K562 (cell line): ENCODE data around the gene MLXIPL. TPM values are rescaled to one million over a fixed set of nuclear protein-coding genes. Genes with fewer than 3 reads are reported as not detected.

ENCODE experiments used
- DACH1 ChIP-seq: fragments of 450-650 bp; IDR thresholded peaks from 2 replicates; pipeline ENCODE4 v1.6.1; 2018; ENCODE audit not compliant: partially characterized antibody
- FOXK1 ChIP-seq: sonication (generic); formaldehyde crosslinking; IDR thresholded peaks from 2 replicates; pipeline ENCODE4 v1.8.0; 2022; ENCODE audit warnings: missing genetic modification reagents, mild to moderate bottlenecking, borderline replicate concordance
- GABPB1 ChIP-seq: sonication (generic); formaldehyde crosslinking; IDR thresholded peaks from 2 replicates; pipeline ENCODE4 v1.8.0; 2022; ENCODE audit warnings: mild to moderate bottlenecking, missing genetic modification reagents
- KAT7 ChIP-seq: sonication (generic); formaldehyde crosslinking; IDR thresholded peaks from 2 replicates; pipeline ENCODE4 v1.8.0; 2022; ENCODE audit warnings: missing genetic modification reagents, mild to moderate bottlenecking, borderline replicate concordance
- MCM7 ChIP-seq, 2 experiments: fragments of 450-650 bp; IDR thresholded peaks; 2 replicates each; pipeline ENCODE4 v1.6.1; 2016 to 2018
- MIER1 ChIP-seq: fragments of 450-650 bp; IDR thresholded peaks from 2 replicates; pipeline ENCODE4 v1.6.1; 2016; ENCODE audit warnings: antibody characterized with exemption, mild to moderate bottlenecking, low read depth
- NFIC ChIP-seq: fragments of 450-650 bp; IDR thresholded peaks from 2 replicates; pipeline ENCODE4 v1.6.1; 2017; ENCODE audit warnings: mild to moderate bottlenecking, inconsistent platforms
- NR2C2 ChIP-seq, 2 experiments: fragments of 200-800 bp in 1 of 2; sonication (Bioruptor generic) in 1 of 2; sonication (generic) in 1 of 2; formaldehyde crosslinking in 1 of 2; IDR thresholded peaks; 2 replicates each; pipeline versions ENCODE4 v1.6.1 to v1.8.0; 2016 to 2022; ENCODE audit warnings: mild to moderate bottlenecking in 1 of 2, missing compliant biosample characterization in 1 of 2, missing genetic modification characterization in 1 of 2, missing genetic modification reagents in 1 of 2
- RBFOX2 ChIP-seq: fragments of 200-400 bp; formaldehyde crosslinking; IDR thresholded peaks from 2 replicates; pipeline ENCODE4 v1.6.1; 2017; ENCODE audit warnings: low read depth, mild to moderate bottlenecking, low read length, moderate library complexity
- SIN3A ChIP-seq, 2 experiments: fragments of 150-350 bp in 1 of 2; IDR thresholded peaks; 2 replicates each; pipeline ENCODE4 v1.6.1; 2011 to 2016; ENCODE audit warnings: borderline replicate concordance in 2 of 2, low read depth in 2 of 2, low read length in 2 of 2, mild to moderate bottlenecking in 2 of 2, moderate library complexity in 2 of 2; ENCODE audit not compliant: control insufficient read depth in 1 of 2
- TAF1 ChIP-seq: IDR thresholded peaks from 2 replicates; pipeline ENCODE4 v1.6.1; 2011; ENCODE audit warnings: mild to moderate bottlenecking, low read length, moderate library complexity; ENCODE audit not compliant: insufficient read depth, control insufficient read depth, severe bottlenecking; ENCODE audit errors: extremely low read depth
- TCF7L2 ChIP-seq: fragments of 150-350 bp; IDR thresholded peaks from 2 replicates; pipeline ENCODE4 v1.6.1; 2016; ENCODE audit warnings: low read depth, mild to moderate bottlenecking, low read length, moderate library complexity
- THRB ChIP-seq: fragments of 450-650 bp; formaldehyde crosslinking; conservative IDR thresholded peaks from 2 replicates; pipeline ENCODE4 v1.4.0; 2022; ENCODE audit warnings: mild to moderate bottlenecking, missing genetic modification characterization
- U2AF2 ChIP-seq: fragments of 200-400 bp; formaldehyde crosslinking; optimal IDR thresholded peaks from 2 replicates; pipeline ENCODE3; 2017; ENCODE audit warnings: low read depth, mild to moderate bottlenecking, low read length
- ZNF436 ChIP-seq: fragments of 250-450, 450-650 bp; sonication (Bioruptor Pico); formaldehyde crosslinking; IDR thresholded peaks from 2 replicates; pipeline ENCODE4 v1.7.0; 2020; ENCODE audit warnings: mild to moderate bottlenecking
- ZNF780A ChIP-seq: fragments of 250-450 bp; sonication (Bioruptor Pico); IDR thresholded peaks from 2 replicates; pipeline ENCODE4 v1.5.0; 2021; ENCODE audit warnings: mild to moderate bottlenecking
- polyA plus RNA-seq, 8 experiments: library from polyadenylated mRNA; depleted of rRNA in 4 of 8; stranded (reverse) in 5 of 8; unstranded in 3 of 8; fragments of >200 nt; fragmentation: Nextera tagmentation in 2 of 8; fragmentation: Illumina TruSeq in 1 of 8; extraction: Ambion mirVana in 2 of 8; extraction: Trizol in 1 of 8; gene quantifications; 2 replicates each; pipeline versions ENCODE4 v1.2.1 to v1.2.3, GENCODE V29; 2011 to 2014; ENCODE audit warnings: inconsistent platforms in 1 of 8, missing spikeins in 1 of 8
- total RNA-seq, 7 experiments: library from RNA; depleted of rRNA in 6 of 7; stranded (reverse); fragments of >200 nt in 6 of 7; fragmentation: Illumina TruSeq in 2 of 7; extraction: Trizol in 2 of 7; gene quantifications; 2 replicates each; pipeline versions ENCODE4 v1.2.1 to v1.2.3, GENCODE V29; 2011 to 2021; ENCODE audit warnings: low replicate concordance in 1 of 7
- TF ChIP-seq, protein P1 (sequence below): fragments of 450-650 bp; IDR thresholded peaks from 2 replicates; pipeline ENCODE4 v1.6.1; 2016; ENCODE audit warnings: low read depth, mild to moderate bottlenecking, moderate library complexity
- TF ChIP-seq, protein P2 (sequence below): sonication (generic); formaldehyde crosslinking; IDR thresholded peaks from 2 replicates; pipeline ENCODE4 v1.8.0; 2022; ENCODE audit warnings: mild to moderate bottlenecking, missing genetic modification reagents
- TF ChIP-seq, protein P3 (sequence below): sonication (generic); formaldehyde crosslinking; IDR thresholded peaks from 2 replicates; pipeline ENCODE4 v1.8.0; 2023; ENCODE audit warnings: mild to moderate bottlenecking, missing genetic modification reagents

The MLXIPL gene
- total and polyA plus RNA-seq, 9 of the 15 experiments (the other 6 are each of a cell fraction or from before 2014, with no cell fraction given), result 0.11 to 18.4 (median 1.4) TPM

- TF ChIP-seq FOXK1 (CRISPR knock-in tag), result no peak
- TF ChIP-seq SIN3A (IDR thresholded peaks at IDR 0.05; ENCODE audit: borderline replicate concordance in 2 of 2, control insufficient read depth in 1 of 2, low read depth in 2 of 2, low read length in 2 of 2), result peak in 1 of 2 experiments; percentile 21; a peak in 1 of 4 replicates
- no peak for TF ChIP-seq MIER1
- 0 out of 2 replicates have a peak, but pooled peaks have one; percentile 7 for TF ChIP-seq NFIC
- no peak for TF ChIP-seq THRB
- TF ChIP-seq TCF7L2, result no peak
- TF ChIP-seq MCM7 (IDR thresholded peaks at IDR 0.05), result no peak
- no peak for TF ChIP-seq ZNF780A
- TF ChIP-seq RBFOX2, result peak; percentile 93
- TF ChIP-seq U2AF2, result no peak
- no peak for TF ChIP-seq DACH1
- peak; percentile 46; the same call in 1 of the 2 replicates for TF ChIP-seq GABPB1 (CRISPR knock-in tag)
- TF ChIP-seq KAT7 (CRISPR knock-in tag), result no peak
- TF ChIP-seq TAF1, result peak; percentile 63
- TF ChIP-seq, protein P1, sequence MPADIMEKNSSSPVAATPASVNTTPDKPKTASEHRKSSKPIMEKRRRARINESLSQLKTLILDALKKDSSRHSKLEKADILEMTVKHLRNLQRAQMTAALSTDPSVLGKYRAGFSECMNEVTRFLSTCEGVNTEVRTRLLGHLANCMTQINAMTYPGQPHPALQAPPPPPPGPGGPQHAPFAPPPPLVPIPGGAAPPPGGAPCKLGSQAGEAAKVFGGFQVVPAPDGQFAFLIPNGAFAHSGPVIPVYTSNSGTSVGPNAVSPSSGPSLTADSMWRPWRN, result no peak
- no peak for TF ChIP-seq ZNF436
- TF ChIP-seq NR2C2 (CRISPR knock-in tag; IDR thresholded peaks at IDR 0.05), result 0 out of 2 replicates have a peak, but pooled peaks have one; percentile 36
- no peak for TF ChIP-seq NR2C2 (tag; IDR thresholded peaks at IDR 0.05)
- TF ChIP-seq, protein P2, sequence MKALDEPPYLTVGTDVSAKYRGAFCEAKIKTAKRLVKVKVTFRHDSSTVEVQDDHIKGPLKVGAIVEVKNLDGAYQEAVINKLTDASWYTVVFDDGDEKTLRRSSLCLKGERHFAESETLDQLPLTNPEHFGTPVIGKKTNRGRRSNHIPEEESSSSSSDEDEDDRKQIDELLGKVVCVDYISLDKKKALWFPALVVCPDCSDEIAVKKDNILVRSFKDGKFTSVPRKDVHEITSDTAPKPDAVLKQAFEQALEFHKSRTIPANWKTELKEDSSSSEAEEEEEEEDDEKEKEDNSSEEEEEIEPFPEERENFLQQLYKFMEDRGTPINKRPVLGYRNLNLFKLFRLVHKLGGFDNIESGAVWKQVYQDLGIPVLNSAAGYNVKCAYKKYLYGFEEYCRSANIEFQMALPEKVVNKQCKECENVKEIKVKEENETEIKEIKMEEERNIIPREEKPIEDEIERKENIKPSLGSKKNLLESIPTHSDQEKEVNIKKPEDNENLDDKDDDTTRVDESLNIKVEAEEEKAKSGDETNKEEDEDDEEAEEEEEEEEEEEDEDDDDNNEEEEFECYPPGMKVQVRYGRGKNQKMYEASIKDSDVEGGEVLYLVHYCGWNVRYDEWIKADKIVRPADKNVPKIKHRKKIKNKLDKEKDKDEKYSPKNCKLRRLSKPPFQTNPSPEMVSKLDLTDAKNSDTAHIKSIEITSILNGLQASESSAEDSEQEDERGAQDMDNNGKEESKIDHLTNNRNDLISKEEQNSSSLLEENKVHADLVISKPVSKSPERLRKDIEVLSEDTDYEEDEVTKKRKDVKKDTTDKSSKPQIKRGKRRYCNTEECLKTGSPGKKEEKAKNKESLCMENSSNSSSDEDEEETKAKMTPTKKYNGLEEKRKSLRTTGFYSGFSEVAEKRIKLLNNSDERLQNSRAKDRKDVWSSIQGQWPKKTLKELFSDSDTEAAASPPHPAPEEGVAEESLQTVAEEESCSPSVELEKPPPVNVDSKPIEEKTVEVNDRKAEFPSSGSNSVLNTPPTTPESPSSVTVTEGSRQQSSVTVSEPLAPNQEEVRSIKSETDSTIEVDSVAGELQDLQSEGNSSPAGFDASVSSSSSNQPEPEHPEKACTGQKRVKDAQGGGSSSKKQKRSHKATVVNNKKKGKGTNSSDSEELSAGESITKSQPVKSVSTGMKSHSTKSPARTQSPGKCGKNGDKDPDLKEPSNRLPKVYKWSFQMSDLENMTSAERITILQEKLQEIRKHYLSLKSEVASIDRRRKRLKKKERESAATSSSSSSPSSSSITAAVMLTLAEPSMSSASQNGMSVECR (CRISPR knock-in tag), result peak; percentile 39; the same call in 1 of the 2 replicates
- TF ChIP-seq, protein P3, sequence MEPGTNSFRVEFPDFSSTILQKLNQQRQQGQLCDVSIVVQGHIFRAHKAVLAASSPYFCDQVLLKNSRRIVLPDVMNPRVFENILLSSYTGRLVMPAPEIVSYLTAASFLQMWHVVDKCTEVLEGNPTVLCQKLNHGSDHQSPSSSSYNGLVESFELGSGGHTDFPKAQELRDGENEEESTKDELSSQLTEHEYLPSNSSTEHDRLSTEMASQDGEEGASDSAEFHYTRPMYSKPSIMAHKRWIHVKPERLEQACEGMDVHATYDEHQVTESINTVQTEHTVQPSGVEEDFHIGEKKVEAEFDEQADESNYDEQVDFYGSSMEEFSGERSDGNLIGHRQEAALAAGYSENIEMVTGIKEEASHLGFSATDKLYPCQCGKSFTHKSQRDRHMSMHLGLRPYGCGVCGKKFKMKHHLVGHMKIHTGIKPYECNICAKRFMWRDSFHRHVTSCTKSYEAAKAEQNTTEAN (CRISPR knock-in tag), result no peak
Observed at GRCh38 chr7:73623798-73624668, at the start of gene MLXIPL (continued).
